SK-N-SH treated with all-trans-retinoic acid at 6 μM for 48 hours (cell line): ENCODE data around the gene SHOX.

Source experiments
- ARNTL ChIP-seq: fragments of 450-650 bp; formaldehyde crosslinking; IDR thresholded peaks from 2 replicates; pipeline ENCODE4 v1.5.0; 2020; ENCODE audit warnings: low read depth, mild to moderate bottlenecking, moderate library complexity, borderline replicate concordance
- BACH2 ChIP-seq: fragments of 250-450 bp; sonication (Bioruptor Pico); IDR thresholded peaks from 2 replicates; pipeline ENCODE4 v1.9.0; 2021; ENCODE audit warnings: mild to moderate bottlenecking, borderline replicate concordance
- CREB5 ChIP-seq: fragments of 250-450 bp; sonication (Bioruptor Pico); IDR thresholded peaks from 2 replicates; pipeline ENCODE4 v1.5.1; 2020; ENCODE audit warnings: low read depth, mild to moderate bottlenecking, moderate library complexity
- CSRNP3 ChIP-seq: fragments of 250-450 bp; sonication (Bioruptor Pico); IDR thresholded peaks from 2 replicates; pipeline ENCODE4 v1.5.1; 2021; ENCODE audit warnings: mild to moderate bottlenecking, moderate library complexity
- ESRRG ChIP-seq: fragments of 250-450 bp; sonication (Bioruptor Pico); IDR thresholded peaks from 2 replicates; pipeline ENCODE4 v1.6.1; 2021; ENCODE audit warnings: mild to moderate bottlenecking
- ISL1 ChIP-seq: fragments of 250-450 bp; sonication (Bioruptor Pico); IDR thresholded peaks from 2 replicates; pipeline ENCODE4 v2.1.2; 2022; ENCODE audit warnings: mild to moderate bottlenecking, moderate library complexity
- OSR1 ChIP-seq: fragments of 250-450 bp; sonication (Bioruptor Pico); IDR thresholded peaks from 2 replicates; pipeline ENCODE4 v1.8.0; 2022; ENCODE audit warnings: moderate library complexity, mild to moderate bottlenecking, inconsistent platforms
- PATZ1 ChIP-seq: fragments of 250-450 bp; sonication (Bioruptor Pico); IDR thresholded peaks from 2 replicates; pipeline ENCODE4 v1.8.0; 2020; ENCODE audit warnings: mild to moderate bottlenecking, moderate library complexity, borderline replicate concordance
- PPARA ChIP-seq: fragments of 250-450 bp; sonication (Bioruptor Pico); IDR thresholded peaks from 2 replicates; pipeline ENCODE4 v1.5.0; 2020; ENCODE audit warnings: mild to moderate bottlenecking, borderline replicate concordance
- RARB ChIP-seq: fragments of 250-450 bp; sonication (Bioruptor Pico); IDR thresholded peaks from 2 replicates; pipeline ENCODE4 v1.8.0; 2021; ENCODE audit warnings: mild to moderate bottlenecking, moderate library complexity
- SNAI2 ChIP-seq: fragments of 250-450 bp; sonication (Bioruptor Pico); IDR thresholded peaks from 2 replicates; pipeline ENCODE4 v1.5.0; 2020; ENCODE audit warnings: mild to moderate bottlenecking, moderate library complexity
- ZC3H10 ChIP-seq: fragments of 250-450 bp; sonication (Bioruptor Pico); IDR thresholded peaks from 2 replicates; pipeline ENCODE4 v1.5.1; 2021; ENCODE audit warnings: mild to moderate bottlenecking, moderate library complexity
- ZFP30 ChIP-seq: fragments of 450-650 bp; formaldehyde crosslinking; IDR thresholded peaks from 2 replicates; pipeline ENCODE4 v1.5.0; 2022; ENCODE audit warnings: mild to moderate bottlenecking, moderate library complexity
- ZNF565 ChIP-seq: fragments of 450-650 bp; formaldehyde crosslinking; conservative IDR thresholded peaks from 2 replicates; pipeline ENCODE4 v1.5.0; 2020; ENCODE audit warnings: low read depth, mild to moderate bottlenecking, moderate library complexity

- TF ChIP-seq ZNF565 (CRISPR knock-in tag): no peak
- TF ChIP-seq PPARA: no peak
- no peak for TF ChIP-seq ISL1 (CRISPR knock-in tag)
- no peak for TF ChIP-seq OSR1 (CRISPR knock-in tag)
- TF ChIP-seq ESRRG (CRISPR knock-in tag): no peak
- TF ChIP-seq BACH2 (CRISPR knock-in tag): no peak
- no peak for TF ChIP-seq RARB (CRISPR knock-in tag)
- no peak for TF ChIP-seq CSRNP3 (CRISPR knock-in tag)
- TF ChIP-seq SNAI2 (CRISPR knock-in tag): no peak
- TF ChIP-seq PATZ1 (CRISPR knock-in tag): no peak
- TF ChIP-seq ZFP30 (CRISPR knock-in tag): no peak
- TF ChIP-seq ARNTL (CRISPR knock-in tag): no peak
- TF ChIP-seq CREB5 (CRISPR knock-in tag): no peak
- TF ChIP-seq ZC3H10 (CRISPR knock-in tag): no peak
These were observed 12.6 kb downstream of the SHOX start for GRCh38 chrX:643241-643595.
